GM19240 (cell line): Measurements from ENCODE around the gene MYO1D.
"Not testable (repeated sequence)": the region's sequence is repeated elsewhere in the genome, so short reads cannot be mapped to it uniquely, and the experiment has no call there.

Source experiments
- DNase-seq: peaks from one replicate; pipeline ENCODE4 v3.0.0; 2011; ENCODE audit warnings: low spot score; ENCODE audit not compliant: insufficient read length

The MYO1D gene

DNA sequence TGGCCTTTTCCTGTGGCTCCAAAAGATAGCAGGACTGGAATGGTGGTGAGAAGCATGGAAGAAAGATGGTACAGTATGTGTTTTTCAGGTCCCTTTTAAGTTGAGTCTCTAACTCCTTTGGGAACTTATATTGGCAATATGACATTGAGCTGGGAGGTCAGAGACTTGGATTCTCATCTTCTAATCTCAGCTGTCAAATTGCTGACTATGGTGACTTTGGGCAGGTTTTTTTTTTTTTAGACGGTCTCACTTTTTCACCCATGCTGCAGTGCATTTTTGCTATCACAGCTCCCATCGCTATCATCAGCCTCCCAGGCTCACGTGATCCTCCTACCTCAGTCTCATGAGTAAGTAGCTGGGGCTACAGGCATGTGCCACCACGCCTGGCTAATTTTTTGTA, 405.3 kb downstream of the MYO1D start:
- no peak for DNase-seq

DNA sequence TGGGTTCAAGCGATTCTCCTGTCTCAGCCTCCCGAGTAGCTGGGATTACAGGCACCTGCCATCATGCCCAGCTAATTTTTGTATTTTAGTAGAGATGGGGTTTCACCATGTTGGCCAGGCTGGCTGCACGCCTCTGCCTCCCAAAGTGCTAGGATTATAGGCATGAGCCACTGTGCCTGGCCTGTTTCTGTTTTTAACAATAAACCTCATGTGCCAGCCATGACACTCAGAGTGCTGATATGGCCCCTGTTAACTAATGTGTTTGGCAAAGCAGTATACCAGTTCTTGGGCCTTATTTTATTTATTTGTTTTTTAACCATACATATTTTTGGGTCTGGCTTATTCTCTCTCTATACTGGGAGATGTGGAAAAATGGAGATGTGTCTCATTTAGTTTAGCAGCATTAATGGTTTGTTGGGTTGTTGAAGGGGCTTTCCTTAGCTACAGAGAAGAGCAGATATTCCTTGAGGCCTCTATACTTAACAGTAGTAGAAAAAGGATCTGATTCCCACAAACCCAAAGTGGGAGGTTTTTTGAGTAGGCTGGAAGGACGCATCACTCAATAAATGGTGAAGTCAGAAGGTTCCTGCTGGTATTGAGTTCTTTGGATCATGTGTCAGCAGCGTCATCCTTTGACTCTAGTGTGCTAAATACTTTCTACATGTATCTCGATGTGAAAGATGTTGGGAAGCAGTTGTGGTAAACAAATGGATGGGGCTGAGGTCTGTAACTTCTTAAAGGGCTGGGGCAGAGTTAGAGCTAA, 406.3 kb downstream of the MYO1D start:
- no peak for DNase-seq

DNA sequence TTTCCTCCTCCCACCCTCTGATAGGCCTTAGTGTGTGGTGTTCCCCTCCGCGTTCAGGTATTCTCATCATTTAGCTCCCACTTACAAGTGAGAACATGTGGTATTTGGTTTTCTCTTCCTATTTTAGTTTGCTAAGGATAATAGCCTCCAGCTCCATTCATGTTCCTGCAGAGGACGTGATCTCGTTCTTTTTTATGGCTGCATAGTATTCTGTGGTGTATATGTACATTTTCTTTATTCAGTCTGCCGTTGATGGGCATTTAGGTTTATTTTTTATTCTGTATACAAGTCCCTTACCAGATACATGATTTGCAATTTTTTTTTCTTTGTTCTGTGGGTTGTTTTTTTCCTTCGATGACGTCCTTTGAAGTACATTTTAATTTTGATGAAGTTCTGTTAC, 409.0 kb downstream of the MYO1D start:
- no peak for DNase-seq

DNA sequence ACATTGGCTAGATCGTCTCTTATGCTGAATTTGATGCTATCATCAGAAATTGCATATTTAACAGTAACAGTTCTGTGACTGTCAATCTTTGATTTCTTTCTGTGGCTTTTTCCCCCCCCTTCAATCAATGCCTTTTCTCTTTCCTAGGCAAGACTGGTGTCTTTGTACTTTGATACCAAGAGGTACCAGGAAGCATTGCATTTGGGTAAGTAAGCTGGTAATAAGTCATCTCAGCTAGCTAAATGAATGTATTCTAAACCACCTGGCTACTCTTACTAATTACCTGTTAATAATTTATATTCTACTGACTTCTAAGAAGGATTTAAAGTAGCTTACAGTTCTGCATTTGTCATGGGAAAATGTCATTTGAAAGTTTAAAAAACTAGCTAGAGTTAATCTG, 412.6 kb downstream of the MYO1D start:
- DNase-seq = no peak

DNA sequence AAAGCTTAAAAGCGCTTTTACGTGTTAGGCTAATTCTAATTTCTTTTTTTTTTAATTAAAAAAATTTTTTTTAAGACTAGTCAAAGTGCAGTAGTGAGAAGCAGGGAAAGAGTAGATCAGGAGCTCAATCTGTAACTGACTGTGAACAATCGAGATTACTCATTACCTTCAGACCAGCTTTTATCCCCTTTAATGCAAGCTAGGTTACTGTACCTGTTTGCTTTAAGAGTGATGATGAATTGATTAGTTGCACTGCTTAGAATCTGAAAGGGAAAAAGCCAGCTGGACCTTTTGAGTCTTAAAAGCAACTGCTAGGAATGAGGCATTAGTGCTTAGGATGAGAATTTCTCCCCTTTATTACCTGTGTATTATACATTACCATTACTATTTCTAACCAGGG, 413.6 kb downstream of the MYO1D start:
- DNase-seq = no peak

DNA sequence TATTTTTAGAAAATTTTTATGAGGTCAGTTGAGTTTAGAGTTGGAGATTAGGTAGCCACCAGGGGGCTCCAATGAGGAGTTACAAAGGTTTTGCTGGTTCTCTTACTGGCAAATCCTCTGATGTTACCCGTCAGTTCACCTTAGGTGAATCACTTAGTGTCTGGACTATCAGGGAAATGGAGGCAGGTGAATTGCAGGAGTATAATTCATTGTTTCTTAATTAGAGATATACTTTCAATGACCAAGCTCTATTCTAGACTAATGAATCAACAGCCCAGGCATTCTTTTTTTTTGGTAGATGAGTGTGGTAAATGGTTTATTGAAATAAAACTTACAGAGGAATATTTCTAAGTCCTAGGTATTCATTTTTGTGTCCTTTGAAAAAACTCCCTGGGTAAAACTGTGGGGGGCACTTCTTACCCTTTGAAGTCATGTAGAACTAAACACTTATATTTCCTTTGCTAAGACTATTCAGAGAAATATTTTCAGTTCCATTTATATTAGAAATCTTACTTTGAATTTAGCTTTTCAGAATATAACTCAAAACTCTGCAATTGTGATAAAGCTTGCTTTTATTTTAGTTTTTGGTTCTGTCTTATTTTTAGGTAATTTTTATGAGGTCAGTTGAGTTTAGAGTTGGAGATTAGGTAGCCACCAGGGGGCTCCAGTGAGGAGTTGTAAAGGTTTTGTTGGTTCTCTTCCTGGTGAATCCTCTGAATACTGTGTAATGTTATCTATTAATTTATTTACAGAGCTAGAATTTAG, 414.9 kb downstream of the MYO1D start:
- no peak for DNase-seq

DNA sequence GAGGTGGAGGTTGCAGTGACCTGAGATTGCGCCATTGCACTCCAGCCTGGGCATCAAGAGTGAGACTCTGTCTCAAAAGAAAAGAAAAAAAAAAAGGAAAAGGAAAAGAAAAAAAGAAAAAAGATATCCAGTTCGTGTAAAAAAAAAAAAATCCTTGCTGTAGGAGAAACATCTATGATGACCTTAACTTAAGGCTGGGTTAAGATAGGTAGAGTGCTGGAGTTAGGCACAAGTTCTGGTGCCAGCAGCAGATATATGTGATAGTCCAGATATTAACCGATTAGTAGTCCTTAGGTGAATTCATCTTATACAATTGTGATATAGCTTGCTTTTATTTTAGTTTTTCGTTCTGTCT, 415.4 kb downstream of the MYO1D start:
- no peak for DNase-seq

DNA sequence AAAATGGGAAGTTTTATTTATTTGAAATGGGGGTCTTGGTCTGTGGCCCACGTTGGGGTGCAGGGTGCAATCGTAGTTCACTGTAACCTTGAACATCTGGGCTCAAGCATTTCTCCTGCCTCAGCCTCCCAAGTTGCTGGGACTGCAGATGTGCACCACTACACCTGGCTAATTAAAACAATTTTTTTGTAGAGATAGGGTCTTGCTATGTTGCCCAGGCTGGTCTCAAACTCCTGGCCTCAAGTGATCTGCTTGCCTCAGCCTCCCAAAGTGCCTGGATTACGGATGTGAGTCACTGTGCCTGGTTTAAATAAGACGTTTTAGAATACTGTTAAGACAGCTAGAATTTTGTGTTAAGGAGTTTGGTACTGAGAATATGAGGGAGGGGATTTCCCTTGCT, 416.9 kb downstream of the MYO1D start:
- no peak for DNase-seq

DNA sequence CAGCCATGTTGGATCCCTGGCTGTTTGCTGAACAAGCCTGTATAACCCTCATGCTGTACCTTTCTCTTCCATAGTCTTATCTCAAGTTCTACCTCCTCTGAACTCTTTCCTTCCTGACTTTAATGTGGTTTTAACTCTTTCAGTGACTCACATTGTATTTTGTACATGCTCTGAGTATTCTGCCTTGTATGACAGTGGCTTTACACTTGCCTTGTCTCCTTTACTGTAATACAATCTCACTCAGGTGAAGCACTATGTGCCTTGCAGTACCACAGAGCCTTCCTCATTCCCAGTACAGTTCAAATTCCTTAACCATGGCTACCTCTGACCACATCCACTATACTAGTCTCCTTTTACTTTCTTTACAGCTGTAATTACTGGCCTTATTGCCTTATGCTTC, 418.6 kb downstream of the MYO1D start:
- DNase-seq = no peak

DNA sequence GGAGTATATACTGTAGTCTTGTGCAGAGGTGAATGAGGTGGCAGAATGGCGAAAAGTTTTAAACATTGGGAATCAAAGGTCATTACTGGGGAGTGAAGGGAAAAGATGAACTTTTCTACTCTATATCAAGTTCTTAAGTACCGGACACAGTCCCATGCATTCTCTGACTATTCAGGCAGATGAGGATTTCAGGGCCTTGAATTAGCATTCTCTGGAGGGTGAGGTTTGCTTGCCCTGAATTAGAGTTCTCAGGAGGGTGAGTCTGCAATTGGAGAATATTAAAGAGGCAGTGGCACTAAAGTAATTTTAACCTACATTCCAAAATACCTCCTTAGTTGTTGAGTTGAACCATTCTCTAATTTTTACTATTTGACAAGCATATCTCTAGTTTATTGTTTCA, 423.6 kb downstream of the MYO1D start:
- no peak for DNase-seq

DNA sequence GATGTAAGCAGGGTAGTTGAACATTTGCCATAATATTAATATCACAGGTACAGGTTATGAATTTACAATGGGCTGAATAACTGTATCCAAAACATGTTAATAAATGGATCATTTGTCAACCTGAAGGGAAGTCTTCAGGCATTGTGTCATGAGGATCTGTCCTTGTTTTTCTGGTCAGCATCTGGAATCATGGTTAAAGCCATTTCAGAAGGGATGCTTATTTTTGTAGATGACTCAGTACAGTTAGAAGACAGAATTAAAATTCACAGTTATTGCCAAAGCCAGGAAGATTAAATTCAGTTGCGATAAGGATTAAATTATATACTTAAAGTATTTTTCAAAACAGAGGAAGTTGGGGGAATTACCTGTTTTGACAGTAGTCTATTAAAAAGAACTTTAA, 424.6 kb downstream of the MYO1D start:
- no peak for DNase-seq

DNA sequence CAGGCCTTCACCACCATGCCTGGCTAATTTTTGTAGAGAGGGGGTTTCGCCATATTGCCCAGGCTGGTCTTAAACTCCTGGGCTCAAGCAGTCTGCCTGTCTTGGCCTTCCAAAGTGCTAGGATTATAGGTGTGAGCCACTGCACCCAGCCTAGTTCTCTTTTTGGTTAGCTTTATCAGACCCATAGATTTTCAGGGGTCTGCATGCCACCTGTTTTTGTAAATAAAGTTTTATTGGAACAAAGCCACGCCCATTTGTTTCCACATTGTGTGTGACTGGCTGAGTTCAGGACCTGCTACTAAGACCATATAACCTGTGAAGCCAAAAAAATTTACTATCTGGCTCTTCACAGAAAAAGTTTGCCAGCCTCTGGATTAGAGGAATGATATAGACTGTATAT, 425.0 kb downstream of the MYO1D start:
- DNase-seq = no peak

DNA sequence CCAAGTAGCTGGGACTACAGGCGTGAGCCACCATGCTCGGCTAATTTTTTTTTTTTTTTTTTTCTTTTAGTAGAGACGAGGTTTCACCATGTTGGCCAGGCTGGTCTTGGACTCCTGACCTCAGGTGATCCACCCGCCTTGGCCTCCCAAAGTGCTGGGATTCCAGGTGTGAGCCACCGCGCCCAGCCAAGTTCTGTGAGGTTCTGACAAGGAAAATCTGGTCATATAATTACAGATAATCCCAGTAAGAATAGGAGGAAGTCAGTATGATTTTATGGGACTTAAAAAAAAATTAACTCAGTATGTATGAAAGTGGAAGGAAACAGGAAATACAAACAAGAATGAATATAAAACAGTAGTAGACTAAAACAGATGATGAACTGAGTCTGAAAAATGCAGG, 426.5 kb downstream of the MYO1D start:
- DNase-seq = not testable (repeated sequence)

DNA sequence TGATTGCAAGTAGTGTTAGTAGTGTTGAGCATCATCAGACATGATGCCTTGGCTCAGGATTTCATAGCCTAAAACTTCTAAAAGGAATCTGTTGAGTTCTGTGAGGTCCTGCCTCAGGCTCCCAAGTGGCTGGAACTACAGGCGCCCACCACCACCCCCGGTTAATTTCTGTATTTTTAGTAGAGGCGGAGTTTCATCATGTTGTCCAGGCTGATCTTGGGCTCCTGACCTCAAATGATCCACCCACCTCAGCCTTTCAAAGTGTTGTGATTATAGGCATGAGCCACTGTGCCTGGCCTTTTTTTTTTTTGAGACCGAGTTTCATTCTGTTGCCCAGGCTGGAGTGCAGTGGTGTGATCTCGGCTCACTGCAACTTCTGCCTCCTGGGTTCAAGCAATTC, 427.0 kb downstream of the MYO1D start:
- DNase-seq = no peak

DNA sequence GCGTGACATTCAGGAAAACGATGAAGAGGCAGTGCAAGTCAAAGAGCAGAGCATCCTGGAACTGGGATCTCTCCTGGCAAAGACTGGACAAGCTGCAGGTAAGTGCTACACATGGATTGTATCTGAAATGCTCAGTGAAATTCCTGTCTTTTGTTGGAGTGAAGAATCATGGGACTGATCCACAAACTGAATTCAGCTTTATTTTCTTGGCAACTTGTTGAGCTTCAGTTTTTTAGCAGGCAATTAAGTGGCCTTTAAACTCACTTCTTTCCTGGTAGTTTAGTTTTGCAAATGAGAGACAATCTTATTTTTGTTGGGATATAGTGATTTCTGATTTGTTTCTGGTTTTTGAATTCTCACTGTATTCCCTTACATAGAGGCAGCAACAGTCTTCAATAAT, 430.0 kb downstream of the MYO1D start:
- no peak for DNase-seq

DNA sequence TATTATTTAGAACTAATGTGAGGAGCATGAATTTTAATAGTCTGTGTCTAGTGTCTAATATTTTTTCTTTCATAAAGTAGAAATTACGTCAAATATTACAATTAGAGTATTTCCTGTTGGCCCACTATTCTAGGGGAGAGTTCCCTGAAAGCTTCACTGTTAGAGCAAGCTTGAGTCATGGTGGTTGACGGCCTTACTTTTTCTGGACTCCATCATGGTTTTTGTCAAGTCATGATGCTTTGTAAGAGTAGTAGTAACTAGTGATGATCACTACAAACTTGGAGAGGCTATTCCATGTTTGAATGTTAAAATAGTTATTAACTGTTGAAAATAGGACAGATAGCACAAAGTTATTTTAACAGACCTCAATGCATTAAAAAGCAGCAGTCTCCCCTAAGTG, 431.0 kb downstream of the MYO1D start:
- no peak for DNase-seq

DNA sequence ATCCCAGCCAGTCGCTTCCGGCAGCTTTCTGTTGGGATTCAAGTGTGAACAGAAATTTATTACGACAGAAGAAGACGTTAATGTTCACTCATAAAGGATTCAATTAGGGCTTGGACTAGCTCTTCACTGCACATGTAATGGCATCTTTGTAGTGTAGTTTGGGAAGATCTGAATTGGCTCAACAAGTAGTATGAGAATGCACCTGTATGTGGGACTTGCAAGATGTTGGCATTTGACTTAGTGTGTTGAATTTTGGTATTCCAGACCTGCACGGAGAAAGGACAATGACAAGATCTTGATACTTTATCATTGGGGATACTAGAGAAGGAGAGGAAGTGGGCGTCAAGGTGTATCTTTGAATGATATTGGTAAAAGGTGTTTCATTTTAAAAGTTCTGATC, 431.4 kb downstream of the MYO1D start:
- no peak for DNase-seq

DNA sequence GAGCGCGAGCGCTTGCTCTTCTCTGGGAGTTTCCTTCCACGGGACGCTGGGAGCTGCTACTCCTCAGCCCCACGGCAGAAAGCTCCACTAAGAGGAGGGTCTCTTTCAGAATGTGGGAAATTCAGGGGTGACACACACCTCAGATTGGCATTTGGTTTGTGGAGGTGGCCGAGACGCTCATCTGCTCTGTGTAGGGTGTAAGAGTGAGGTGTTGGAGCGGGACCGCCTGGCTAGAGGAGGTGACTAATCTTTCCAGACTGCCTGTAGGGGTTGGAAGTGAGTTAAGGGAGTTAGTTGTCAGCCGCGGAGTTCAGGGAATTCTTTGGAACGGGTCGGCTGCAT, 431.9 kb downstream of the MYO1D start:
- no peak for DNase-seq

DNA sequence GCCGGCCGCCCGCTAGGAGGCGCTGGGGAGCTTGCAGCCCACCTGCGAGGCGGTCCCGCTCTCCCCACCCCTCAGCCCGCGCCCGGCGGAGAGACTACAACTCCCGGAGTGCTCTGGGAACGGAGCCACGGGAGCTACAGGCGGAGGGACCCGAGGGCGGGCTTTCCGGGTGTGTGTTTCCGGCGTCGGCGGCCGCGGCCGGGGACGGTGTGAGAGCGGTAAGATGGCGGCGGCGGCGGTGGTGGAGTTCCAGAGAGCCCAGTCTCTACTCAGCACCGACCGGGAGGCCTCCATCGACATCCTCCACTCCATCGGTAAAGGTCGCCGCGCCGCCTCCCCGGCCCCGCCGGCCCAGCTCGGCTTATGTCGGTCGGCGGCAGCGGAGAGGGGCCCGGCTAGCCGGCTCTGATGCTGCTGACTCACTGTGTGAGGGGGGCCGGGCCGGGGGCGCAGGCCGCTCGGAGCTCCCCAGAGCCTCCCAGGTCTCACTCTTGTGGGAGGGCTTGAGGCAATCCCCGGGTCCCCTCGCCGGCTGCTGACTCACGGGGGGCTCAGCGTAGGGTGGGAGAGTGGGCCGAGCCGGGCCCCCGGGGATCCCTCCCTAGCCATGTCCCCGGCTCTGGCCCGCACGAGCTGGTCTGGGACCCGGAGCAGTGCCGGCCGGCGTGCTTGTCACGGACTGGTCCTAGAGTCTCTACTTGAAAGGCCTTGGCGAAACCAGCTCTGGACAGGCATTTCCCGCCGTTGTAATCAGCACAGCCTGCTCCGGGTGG, 432.4 kb downstream of the MYO1D start, which contains the start of gene PSMD11:
TSS of gene PSMD11 (plus strand) at position 210 of the 773 bp plus-strand sequence. CDS start at position 224, 14 bp downstream.
- peak; percentile 95 for DNase-seq

DNA sequence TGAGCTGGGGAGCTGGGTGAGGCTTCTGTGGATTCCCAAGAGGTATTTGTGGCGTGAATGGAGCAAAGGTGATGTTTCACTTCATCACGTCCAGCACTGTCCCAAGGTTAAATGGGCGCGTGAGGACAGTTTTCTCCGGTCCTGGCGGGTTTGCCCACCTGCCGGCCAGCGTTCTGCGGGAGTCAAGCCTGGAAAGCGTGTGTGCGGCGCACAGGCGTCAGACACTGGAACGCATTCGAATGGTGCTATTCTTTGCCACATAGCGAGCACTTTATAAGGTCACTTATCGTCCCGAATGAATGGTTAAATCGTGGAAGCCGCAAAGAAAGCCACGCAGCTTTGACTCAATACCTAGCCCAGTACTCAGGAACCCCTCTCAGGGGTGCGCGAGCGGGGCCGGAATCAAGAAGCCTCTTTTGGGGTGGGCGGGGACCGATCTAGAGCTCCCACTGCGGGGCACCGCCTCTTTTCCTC, 433.1 kb downstream of the MYO1D start:
- no peak for DNase-seq
